SK-N-SH (cell line): ENCODE results near the gene LOXHD1. TPM values are rescaled to one million over a fixed set of nuclear protein-coding genes. Genes with fewer than 3 reads are reported as not detected.

ENCODE experiments used
- CTCF ChIA-PET: fragments of 300-600, 350-600 bp; formaldehyde crosslinking; extraction: SDS; loops from one replicate; lab custom pipeline; 2021; lab: Yijun Ruan, JAX
- POLR2A ChIA-PET: fragments of 350-600 bp; sonication (Branson Sonifier 250); formaldehyde crosslinking; extraction: SDS; loops from one replicate; lab custom pipeline; 2020; ENCODE audit warnings: antibody characterized with exemption, inconsistent platforms; lab: Yijun Ruan, JAX
- DNase-seq: peaks from one replicate; pipeline ENCODE4 v3.0.0; 2012
- H2AFZ ChIP-seq: fragments of 200-600 bp; sonication (generic); 2 replicates; pipeline ENCODE4 v1.8.1; 2016; ENCODE audit warnings: antibody characterized with exemption, mild to moderate bottlenecking, low read depth
- H3F3A ChIP-seq: fragments of 200-600 bp; sonication (generic); replicated peaks from 2 replicates; pipeline ENCODE3; 2016; ENCODE audit warnings: antibody characterized with exemption, mild to moderate bottlenecking; ENCODE audit not compliant: insufficient read depth
- H3K27ac ChIP-seq, 2 experiments: fragments of 200-500 bp in 1 of 2; fragments of 200-600 bp in 1 of 2; sonication (Bioruptor generic) in 1 of 2; sonication (generic), shearing (Covaris generic) in 1 of 2; 2 replicates each; pipeline versions ENCODE4 v1.5.1 to v1.6.1; 2014 to 2016; ENCODE audit warnings: low read depth in 2 of 2, inconsistent platforms in 1 of 2, low read length in 1 of 2, mild to moderate bottlenecking in 1 of 2, mixed read lengths in 1 of 2
- H3K27me3 ChIP-seq: fragments of 200-600 bp; sonication (generic), shearing (Covaris generic); 2 replicates; pipeline ENCODE4 v1.6.1; 2016; ENCODE audit warnings: mixed run types; ENCODE audit not compliant: insufficient read depth
- H3K36me3 ChIP-seq, 2 experiments: fragments of 200-500 bp in 1 of 2; fragments of 200-600 bp in 1 of 2; sonication (Bioruptor generic) in 1 of 2; sonication (generic) in 1 of 2; replicated peaks in 1 of 2; 2 replicates each; pipeline versions ENCODE3 to v1.5.1; 2014 to 2016; ENCODE audit warnings: low read length in 1 of 2, mild to moderate bottlenecking in 1 of 2; ENCODE audit not compliant: insufficient read depth in 2 of 2, control insufficient read depth in 1 of 2
- H3K4me1 ChIP-seq, 2 experiments: fragments of 200-500 bp in 1 of 2; fragments of 200-600 bp in 1 of 2; sonication (Bioruptor generic) in 1 of 2; sonication (generic), shearing (Covaris generic) in 1 of 2; 2 replicates each; pipeline versions ENCODE4 v1.5.1 to v1.6.1; 2014 to 2016; ENCODE audit warnings: low read depth in 1 of 2, low read length in 1 of 2, mixed run types in 1 of 2; ENCODE audit not compliant: insufficient read depth in 2 of 2, control insufficient read depth in 1 of 2
- H3K4me2 ChIP-seq: fragments of 200-600 bp; sonication (generic), shearing (Covaris generic); 2 replicates; pipeline ENCODE4 v1.6.1; 2017; ENCODE audit warnings: mixed run types
- H3K4me3 ChIP-seq, 2 experiments: fragments of 200-500 bp in 1 of 2; fragments of 200-600 bp in 1 of 2; sonication (Bioruptor generic) in 1 of 2; sonication (generic), shearing (Covaris generic) in 1 of 2; 2 replicates each; pipeline versions ENCODE4 v1.5.1 to v1.8.1; 2014 to 2016; ENCODE audit warnings: low read depth in 2 of 2, inconsistent platforms in 1 of 2, low read length in 1 of 2, mild to moderate bottlenecking in 1 of 2, mixed read lengths in 1 of 2, moderate library complexity in 1 of 2
- H3K79me2 ChIP-seq: fragments of 200-600 bp; sonication (generic); 2 replicates; pipeline ENCODE4 v1.8.1; 2017; ENCODE audit warnings: mild to moderate bottlenecking; ENCODE audit not compliant: insufficient read depth
- H3K9ac ChIP-seq: fragments of 200-600 bp; sonication (generic); 2 replicates; pipeline ENCODE4 v1.6.1; 2017; ENCODE audit warnings: mixed run types
- H3K9me2 ChIP-seq: fragments of 200-600 bp; sonication (generic); 2 replicates; pipeline ENCODE4 v1.6.1; 2017; ENCODE audit warnings: mixed run types
- H3K9me3 ChIP-seq: fragments of 200-600 bp; sonication (generic); 2 replicates; pipeline ENCODE4 v1.6.1; 2017; ENCODE audit warnings: mixed run types, mild to moderate bottlenecking, moderate library complexity
- H4K20me1 ChIP-seq: fragments of 200-600 bp; sonication (generic); 2 replicates; pipeline ENCODE4 v1.6.1; 2017; ENCODE audit warnings: mild to moderate bottlenecking, mixed run types; ENCODE audit not compliant: insufficient read depth
- CTCF ChIP-seq: fragments of 200-600 bp; sonication (generic); IDR thresholded peaks from 2 replicates; pipeline ENCODE4 v1.6.1; 2017; ENCODE audit warnings: antibody characterized with exemption, mild to moderate bottlenecking, moderate library complexity
- FOXM1 ChIP-seq: IDR thresholded peaks from 2 replicates; pipeline ENCODE4 v1.4.0; 2012; ENCODE audit warnings: low read depth, mild to moderate bottlenecking
- JUND ChIP-seq: IDR thresholded peaks from 2 replicates; pipeline ENCODE4 v1.4.0; 2012
- PBX3 ChIP-seq: IDR thresholded peaks from 2 replicates; pipeline ENCODE4; 2012
- POLR2AphosphoS5 ChIP-seq: IDR thresholded peaks from 2 replicates; pipeline ENCODE4 v1.6.1; 2012; ENCODE audit warnings: low read depth, low read length
- RAD21 ChIP-seq: IDR thresholded peaks from 2 replicates; pipeline ENCODE4 v1.6.1; 2012; ENCODE audit warnings: mild to moderate bottlenecking, low read length
- RCOR1 ChIP-seq: fragments of 150-350 bp; IDR thresholded peaks from 2 replicates; pipeline ENCODE4 v1.6.1; 2017; ENCODE audit warnings: antibody characterized with exemption, low read length
- SMC3 ChIP-seq: IDR thresholded peaks from 2 replicates; pipeline ENCODE4 v1.6.1; 2012; ENCODE audit warnings: low read depth, low read length, improper control_type of control experiment
- TEAD4 ChIP-seq: IDR thresholded peaks from 2 replicates; pipeline ENCODE4 v1.4.0; 2012; ENCODE audit warnings: mild to moderate bottlenecking, borderline replicate concordance; ENCODE audit not compliant: insufficient read depth
- YY1 ChIP-seq: IDR thresholded peaks from 2 replicates; pipeline ENCODE4 v1.4.0; 2012; ENCODE audit warnings: low read depth, mild to moderate bottlenecking
- WGBS: methylation state at CpG from one replicate; pipeline ENCODE4 v1.1.6; 2017; ENCODE audit warnings: low lambda C conversion rate; 5-methylcytosine and 5-hydroxymethylcytosine counted together
- polyA plus RNA-seq, 3 experiments: library from polyadenylated mRNA; depleted of rRNA; stranded (reverse); fragments of >200 nt; gene quantifications; 2 replicates each; pipeline ENCODE4 v1.2.3, GENCODE V29; 2012

The LOXHD1 gene
- polyA plus RNA-seq, 1 of the 3 experiments (the other 2 are of a cell fraction): not detected

- Histone ChIP-seq H3K4me1 (peaks cover 0 to 23% of the 10 kb centered on the region in 2 experiments; a peak in 1 of 4 replicates), H2AFZ (no peak overlapping the region), H3K9ac (no peak overlapping the region), H3K27me3 (no peaks in the 10 kb centered on the region; the same call in 1 of the 2 replicates), H3F3A (no peaks in the 10 kb centered on the region), H3K36me3 (no peaks in the 10 kb centered on the region), H3K4me3 (no peak overlapping the region), H3K79me2 (no peaks in the 10 kb centered on the region), H3K4me2 (no peak overlapping the region), H3K9me3 (no peaks in the 10 kb centered on the region), H4K20me1 (no peaks in the 10 kb centered on the region), H3K27ac (no peak overlapping the region), H3K9me2 (no peaks in the 10 kb centered on the region)
- ChIA-PET CTCF (interaction anchor here (0.7 to 4.8 kb wide), 5 partner anchors 9 to 183 kb away, joined by 3 to 22 read pairs (median 3); no protein-coding TSS in a partner anchor), POLR2A (no interaction called here)
- TF ChIP-seq RAD21 (peak; percentile 15; the same call in 1 of the 2 replicates), CTCF (peak; percentile 41), SMC3 (no peak), PBX3 (no peak), RCOR1 (no peak), FOXM1 (no peak)
- WGBS: 66% methylated on average over 8 of the region's 8 CpGs
- DNase-seq: peak; percentile 58
Measured at GRCh38 chr18:46464926-46465655, 191.9 kb downstream of the LOXHD1 start.

GRCh38 chr18:46462523-46462922 lies 194.5 kb downstream of the LOXHD1 start:
- no peaks in the 10 kb centered on the region for H3K27me3 ChIP-seq
- no peak overlapping the region for H3K9ac ChIP-seq
- H3F3A ChIP-seq: no peaks in the 10 kb centered on the region
- H3K9me2 ChIP-seq: no peaks in the 10 kb centered on the region
- H3K27ac ChIP-seq: no peak overlapping the region; a peak in 1 of 4 replicates
- H2AFZ ChIP-seq: no peak overlapping the region
- no peaks in the 10 kb centered on the region for H3K9me3 ChIP-seq
- H3K36me3 ChIP-seq: no peaks in the 10 kb centered on the region
- POLR2A ChIA-PET: no interaction called here
- TF ChIP-seq RAD21: no peak
- TF ChIP-seq JUND: no peak
- TF ChIP-seq TEAD4: no peak
- no peak for TF ChIP-seq YY1
- no peak for TF ChIP-seq POLR2AphosphoS5
- TF ChIP-seq PBX3: no peak
- DNase-seq: no peak
- CTCF ChIA-PET: interaction anchor here (1.3 to 1.5 kb wide), 2 partner anchors 9 to 181 kb away, joined by 5 to 6 read pairs; no protein-coding TSS in a partner anchor
- no peak overlapping the region for H3K4me2 ChIP-seq
- peaks cover 0 to 10% of the 10 kb centered on the region in 2 experiments; a peak in 1 of 4 replicates for H3K4me1 ChIP-seq
- no peaks in the 10 kb centered on the region for H3K79me2 ChIP-seq
- H3K4me3 ChIP-seq: no peak overlapping the region
- WGBS: 48% methylated on average over 5 of the region's 7 CpGs
- H4K20me1 ChIP-seq: no peaks in the 10 kb centered on the region
